Ishikawa (cell line): ENCODE measurements around the gene ZMIZ1.

ENCODE experiments used
- CEBPB ChIP-seq: IDR thresholded peaks from 2 replicates; pipeline ENCODE4 v1.6.1; 2012
- CREB1 ChIP-seq: IDR thresholded peaks from 2 replicates; pipeline ENCODE4 v1.6.1; 2012; ENCODE audit warnings: low read depth
- EP300 ChIP-seq: IDR thresholded peaks from 2 replicates; pipeline ENCODE4 v1.6.1; 2012; ENCODE audit warnings: borderline replicate concordance
- FOXM1 ChIP-seq: IDR thresholded peaks from 2 replicates; pipeline ENCODE4 v1.6.1; 2012; ENCODE audit warnings: low read depth, borderline replicate concordance
- RAD21 ChIP-seq: IDR thresholded peaks from 2 replicates; pipeline ENCODE4 v1.6.1; 2012; ENCODE audit warnings: low read depth
- TAF1 ChIP-seq: IDR thresholded peaks from 2 replicates; pipeline ENCODE4 v1.6.1; 2012; ENCODE audit warnings: low read depth, mild to moderate bottlenecking
- TCF12 ChIP-seq: IDR thresholded peaks from 2 replicates; pipeline ENCODE4 v1.6.1; 2012; ENCODE audit warnings: low read depth
- TEAD4 ChIP-seq: IDR thresholded peaks from 2 replicates; pipeline ENCODE4 v1.6.1; 2012
- YY1 ChIP-seq: IDR thresholded peaks from 2 replicates; pipeline ENCODE4 v1.6.1; 2012; ENCODE audit warnings: low read depth
- ZBTB7A ChIP-seq: IDR thresholded peaks from 2 replicates; pipeline ENCODE4 v1.6.1; 2012; ENCODE audit warnings: low read depth
- TF ChIP-seq, protein P1 (sequence below): IDR thresholded peaks from 2 replicates; pipeline ENCODE4 v1.6.1; 2012; ENCODE audit warnings: low read depth, mild to moderate bottlenecking
- TF ChIP-seq, protein P2 (sequence below): IDR thresholded peaks from 2 replicates; pipeline ENCODE4 v1.6.1; 2012

DNA sequence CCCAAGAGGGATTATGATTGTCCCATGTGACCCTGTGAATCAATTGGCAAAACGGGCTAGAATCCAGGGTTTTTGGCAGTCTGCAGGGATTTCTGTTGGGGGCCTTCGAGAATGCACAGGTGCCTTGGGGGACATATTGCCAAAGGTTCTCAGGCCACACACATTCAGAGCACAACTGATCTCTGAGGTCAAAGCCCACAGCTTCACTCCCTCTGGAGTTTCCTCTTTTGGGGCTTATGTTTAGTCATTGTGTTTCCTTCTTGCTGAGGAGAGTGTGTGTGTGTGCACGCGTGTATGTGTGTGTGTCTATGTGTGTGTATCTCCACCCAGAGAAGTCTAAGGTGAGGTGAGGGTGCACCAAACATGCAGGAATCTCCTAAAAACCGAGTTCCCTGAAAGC lies 287.3 kb downstream of the ZMIZ1 start:
- TF ChIP-seq CREB1 (no peak), TEAD4 (no peak), FOXM1 (no peak), EP300 (no peak), TAF1 (no peak), RAD21 (no peak), TCF12 (no peak), YY1 (no peak), CEBPB (no peak), ZBTB7A (no peak)
- TF ChIP-seq, protein P1, sequence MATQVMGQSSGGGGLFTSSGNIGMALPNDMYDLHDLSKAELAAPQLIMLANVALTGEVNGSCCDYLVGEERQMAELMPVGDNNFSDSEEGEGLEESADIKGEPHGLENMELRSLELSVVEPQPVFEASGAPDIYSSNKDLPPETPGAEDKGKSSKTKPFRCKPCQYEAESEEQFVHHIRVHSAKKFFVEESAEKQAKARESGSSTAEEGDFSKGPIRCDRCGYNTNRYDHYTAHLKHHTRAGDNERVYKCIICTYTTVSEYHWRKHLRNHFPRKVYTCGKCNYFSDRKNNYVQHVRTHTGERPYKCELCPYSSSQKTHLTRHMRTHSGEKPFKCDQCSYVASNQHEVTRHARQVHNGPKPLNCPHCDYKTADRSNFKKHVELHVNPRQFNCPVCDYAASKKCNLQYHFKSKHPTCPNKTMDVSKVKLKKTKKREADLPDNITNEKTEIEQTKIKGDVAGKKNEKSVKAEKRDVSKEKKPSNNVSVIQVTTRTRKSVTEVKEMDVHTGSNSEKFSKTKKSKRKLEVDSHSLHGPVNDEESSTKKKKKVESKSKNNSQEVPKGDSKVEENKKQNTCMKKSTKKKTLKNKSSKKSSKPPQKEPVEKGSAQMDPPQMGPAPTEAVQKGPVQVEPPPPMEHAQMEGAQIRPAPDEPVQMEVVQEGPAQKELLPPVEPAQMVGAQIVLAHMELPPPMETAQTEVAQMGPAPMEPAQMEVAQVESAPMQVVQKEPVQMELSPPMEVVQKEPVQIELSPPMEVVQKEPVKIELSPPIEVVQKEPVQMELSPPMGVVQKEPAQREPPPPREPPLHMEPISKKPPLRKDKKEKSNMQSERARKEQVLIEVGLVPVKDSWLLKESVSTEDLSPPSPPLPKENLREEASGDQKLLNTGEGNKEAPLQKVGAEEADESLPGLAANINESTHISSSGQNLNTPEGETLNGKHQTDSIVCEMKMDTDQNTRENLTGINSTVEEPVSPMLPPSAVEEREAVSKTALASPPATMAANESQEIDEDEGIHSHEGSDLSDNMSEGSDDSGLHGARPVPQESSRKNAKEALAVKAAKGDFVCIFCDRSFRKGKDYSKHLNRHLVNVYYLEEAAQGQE, result no peak
- TF ChIP-seq, protein P2, sequence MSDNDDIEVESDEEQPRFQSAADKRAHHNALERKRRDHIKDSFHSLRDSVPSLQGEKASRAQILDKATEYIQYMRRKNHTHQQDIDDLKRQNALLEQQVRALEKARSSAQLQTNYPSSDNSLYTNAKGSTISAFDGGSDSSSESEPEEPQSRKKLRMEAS, result no peak
